Myocyte (in vitro differentiated cells): ENCODE measurements around the gene KCNJ16. TPM values are rescaled to one million over a fixed set of nuclear protein-coding genes. Genes with fewer than 3 reads are reported as not detected.

ENCODE experiments used
- DNase-seq: peaks from one replicate; pipeline ENCODE4 v3.0.0-alpha.2; 2012; ENCODE audit warnings: low read depth
- total RNA-seq: library from RNA; depleted of rRNA; stranded (reverse); fragments of >200 nt; gene quantifications from 2 replicates; pipeline ENCODE4 v1.2.3, GENCODE V29; 2014

KCNJ16 gene
- total RNA-seq, 1 donor from 2014 or later: not detected

DNA sequence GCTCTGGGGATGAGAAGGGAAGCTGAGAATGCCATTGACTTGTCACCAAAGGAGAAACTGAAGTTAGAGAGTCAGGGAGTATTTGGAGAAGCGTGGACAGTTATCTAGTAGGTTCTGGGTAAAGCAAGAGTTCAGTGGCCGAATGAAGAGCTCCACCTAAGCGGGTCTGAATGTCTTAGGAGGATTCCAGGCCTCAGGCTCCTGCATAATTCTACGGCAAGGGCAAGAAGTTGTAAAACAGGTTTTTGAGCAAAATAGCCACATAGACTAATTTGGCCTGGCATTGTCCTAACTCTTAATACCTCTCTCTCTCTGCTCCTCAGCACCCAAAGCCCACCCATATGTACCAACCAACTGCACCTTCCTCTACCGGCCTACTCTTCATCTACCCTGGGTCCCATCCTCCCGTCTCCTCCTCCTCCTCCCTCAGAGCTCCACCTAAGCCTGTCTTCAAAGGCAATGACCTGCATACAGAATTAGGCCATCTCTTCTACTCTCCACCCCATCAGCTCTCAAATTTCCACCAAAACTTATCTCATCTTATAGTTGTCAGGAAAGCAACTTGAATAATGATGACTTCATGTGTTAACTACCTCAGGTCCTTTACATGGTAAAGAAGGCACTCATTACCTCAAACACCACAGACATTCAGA lies 52.3 kb downstream of the KCNJ16 start:
- no peak for DNase-seq

- no peak for DNase-seq
Observed at GRCh38 chr17:70128727-70129238, 53.8 kb downstream of the KCNJ16 start.

- no peak for DNase-seq
Observed at GRCh38 chr17:70130289-70130688, 55.3 kb downstream of the KCNJ16 start.

DNA sequence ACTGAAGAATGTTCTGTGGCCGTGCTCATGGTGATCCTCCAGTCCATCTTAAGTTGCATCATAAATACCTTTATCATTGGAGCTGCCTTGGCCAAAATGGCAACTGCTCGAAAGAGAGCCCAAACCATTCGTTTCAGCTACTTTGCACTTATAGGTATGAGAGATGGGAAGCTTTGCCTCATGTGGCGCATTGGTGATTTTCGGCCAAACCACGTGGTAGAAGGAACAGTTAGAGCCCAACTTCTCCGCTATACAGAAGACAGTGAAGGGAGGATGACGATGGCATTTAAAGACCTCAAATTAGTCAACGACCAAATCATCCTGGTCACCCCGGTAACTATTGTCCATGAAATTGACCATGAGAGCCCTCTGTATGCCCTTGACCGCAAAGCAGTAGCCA lies 57.5 kb downstream of the KCNJ16 start:
- no peak for DNase-seq

DNA sequence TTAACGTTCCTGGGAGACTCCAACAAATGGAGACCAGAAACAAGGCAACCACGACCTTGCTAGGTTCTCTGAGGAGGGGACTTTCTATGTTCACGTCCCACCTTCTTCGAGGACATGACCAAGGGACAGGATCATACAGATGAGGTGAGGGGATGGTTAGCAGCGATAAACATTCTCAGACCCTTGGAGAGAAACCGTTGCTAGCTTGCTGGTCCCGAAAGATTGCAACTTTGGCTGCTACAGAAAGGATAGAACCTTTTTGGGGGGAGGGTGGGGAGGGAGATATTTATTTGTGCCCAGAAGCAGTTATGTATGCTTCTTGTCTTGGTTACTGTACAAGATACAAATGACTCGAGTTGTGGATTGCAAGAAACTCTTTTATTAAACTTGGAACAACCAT lies 59.0 kb downstream of the KCNJ16 start:
- DNase-seq: no peak

DNA sequence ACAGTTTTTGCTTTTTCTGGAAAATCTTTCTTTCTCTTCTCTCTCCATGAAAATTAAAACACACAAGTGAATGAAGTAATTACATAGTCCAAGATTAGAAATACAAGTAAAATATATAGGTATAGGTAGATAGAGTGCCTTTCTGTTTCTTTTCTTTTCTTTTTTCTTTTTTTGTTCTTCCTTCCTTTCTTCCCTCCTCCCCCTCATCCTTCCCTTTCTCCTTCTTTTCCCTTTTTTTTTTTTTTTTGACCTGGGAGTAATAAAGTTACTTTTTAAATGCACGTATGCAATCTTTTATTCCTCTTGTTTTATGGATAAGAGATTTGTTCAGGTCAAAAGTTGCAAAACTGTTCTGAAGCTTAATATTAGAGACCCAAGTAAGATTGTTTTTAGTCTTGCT lies 59.8 kb downstream of the KCNJ16 start:
- DNase-seq: no peak

- DNase-seq: no peak
Observed at GRCh38 chr17:70136131-70136530, 61.1 kb downstream of the KCNJ16 start.

GRCh38 chr17:70137451-70138230 lies 62.6 kb downstream of the KCNJ16 start:
- DNase-seq: peak; percentile 91

DNA sequence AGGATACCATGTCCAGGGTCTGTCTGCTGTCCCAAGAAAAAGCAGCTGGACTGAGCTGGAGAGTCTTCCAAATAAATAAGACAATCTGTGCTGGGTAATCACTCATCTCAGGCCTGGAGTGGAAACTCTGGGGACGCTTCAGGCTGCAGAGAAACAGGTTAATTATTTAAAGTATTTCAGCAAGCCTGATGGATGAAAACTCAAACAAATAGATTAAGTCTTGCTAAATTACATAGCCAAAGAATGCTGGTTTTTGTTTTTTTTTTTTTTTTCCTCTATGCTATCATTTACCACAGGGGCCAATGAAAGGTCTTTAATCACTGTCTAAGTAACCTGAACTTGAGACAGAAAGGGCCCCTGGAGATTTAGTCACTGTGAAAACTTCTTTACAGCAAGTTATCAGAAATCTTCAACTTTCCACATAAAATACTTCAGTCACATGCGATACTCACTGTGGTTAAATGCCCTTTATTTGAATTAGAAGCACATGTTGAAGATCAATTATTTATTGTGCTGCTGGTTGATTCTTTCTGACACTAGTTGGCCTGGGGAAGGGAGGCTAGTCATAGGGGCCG lies 63.4 kb downstream of the KCNJ16 start:
- DNase-seq: no peak

GRCh38 chr17:70139449-70139993 lies 64.5 kb downstream of the KCNJ16 start:
- no peak for DNase-seq

GRCh38 chr17:70144260-70144846 lies 69.3 kb downstream of the KCNJ16 start:
- DNase-seq: peak; percentile 49

- no peak for DNase-seq
Observed at GRCh38 chr17:70153210-70153609, 78.2 kb downstream of the KCNJ16 start.

- peak; percentile 11 for DNase-seq
Observed at GRCh38 chr17:70157151-70157550, 82.1 kb downstream of the KCNJ16 start.

DNA sequence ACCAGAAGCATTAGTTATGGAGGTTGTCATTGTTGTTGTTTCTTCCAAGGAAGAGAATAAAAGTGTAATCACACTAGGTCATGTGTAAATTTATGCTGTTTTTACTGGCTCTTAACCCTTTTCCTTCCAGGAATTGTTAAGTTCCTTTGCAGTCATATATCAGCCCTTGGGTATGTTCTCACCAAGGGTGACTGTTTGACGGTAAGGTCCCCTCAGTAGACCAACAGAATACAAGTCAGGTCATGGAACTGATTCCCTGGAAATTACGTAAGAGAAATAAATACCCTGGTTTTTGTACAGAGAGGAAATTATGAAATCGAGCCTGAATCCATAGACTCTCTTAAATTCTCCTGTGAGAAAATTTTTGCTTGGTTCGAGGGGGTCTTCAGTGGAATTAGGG lies 83.2 kb downstream of the KCNJ16 start:
- DNase-seq: no peak

GRCh38 chr17:70158591-70158990 lies 83.6 kb downstream of the KCNJ16 start:
- no peak for DNase-seq

DNA sequence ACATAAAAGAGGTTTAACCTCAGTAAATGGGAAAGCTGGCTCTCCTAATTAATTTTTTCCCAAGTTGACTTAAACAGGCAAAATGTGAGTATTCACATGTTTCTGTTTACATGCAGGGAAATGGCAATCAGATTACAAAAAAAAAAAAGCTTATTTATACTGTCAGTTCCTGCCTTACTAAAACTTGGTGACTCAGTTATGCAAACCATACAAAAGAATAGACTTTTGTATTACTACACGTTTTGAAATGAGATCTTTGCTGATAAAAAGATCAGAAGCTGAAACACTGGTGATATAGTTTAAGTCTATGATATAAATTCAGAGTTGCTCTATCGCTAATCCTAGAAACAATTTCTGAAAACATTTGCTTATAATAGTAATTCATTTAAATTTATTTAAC lies 85.0 kb downstream of the KCNJ16 start:
- no peak for DNase-seq

- DNase-seq: no peak
Observed at GRCh38 chr17:70161519-70161918, 86.5 kb downstream of the KCNJ16 start.

GRCh38 chr17:70165383-70165782 lies 90.4 kb downstream of the KCNJ16 start:
- no peak for DNase-seq

DNA sequence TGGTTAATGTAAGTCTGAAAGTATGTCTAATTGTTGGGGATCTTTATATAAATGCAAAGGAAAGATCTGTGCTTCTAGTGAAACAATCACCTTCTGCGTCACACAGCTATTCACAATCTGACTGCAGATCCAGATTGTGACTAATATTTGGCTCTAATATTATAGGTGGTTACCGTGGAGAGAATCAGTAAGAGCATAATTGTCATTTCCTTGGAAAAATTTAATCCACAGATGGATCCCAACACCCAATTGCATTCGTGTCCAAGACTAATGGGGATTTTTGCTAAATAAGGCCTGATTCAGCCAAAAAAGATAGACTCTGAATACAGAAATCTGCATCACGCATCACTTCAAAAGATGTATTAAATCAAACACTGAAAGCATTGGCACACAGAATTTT lies 91.6 kb downstream of the KCNJ16 start:
- no peak for DNase-seq

GRCh38 chr17:70168044-70168976 lies 93.3 kb downstream of the KCNJ16 start:
- peak; percentile 86 for DNase-seq
